Daoy (cell line): ENCODE results near the gene NFKBIA. TPM values are rescaled to one million over a fixed set of nuclear protein-coding genes. Genes with fewer than 3 reads are reported as not detected.
"Not testable (repeated sequence)": the region's sequence is repeated elsewhere in the genome, so short reads cannot be mapped to it uniquely, and the experiment has no call there.

Source experiments
- DNase-seq: peaks from one replicate; pipeline ENCODE4 v3.0.0-alpha.2; 2015; ENCODE audit warnings: low read depth
- total RNA-seq: library from RNA; depleted of rRNA; stranded (reverse); fragments of >200 nt; shearing (Covaris generic); gene quantifications from 2 replicates; pipeline ENCODE4 v1.2.3, GENCODE V29; 2014; rRNA removed

The NFKBIA gene, protein sequence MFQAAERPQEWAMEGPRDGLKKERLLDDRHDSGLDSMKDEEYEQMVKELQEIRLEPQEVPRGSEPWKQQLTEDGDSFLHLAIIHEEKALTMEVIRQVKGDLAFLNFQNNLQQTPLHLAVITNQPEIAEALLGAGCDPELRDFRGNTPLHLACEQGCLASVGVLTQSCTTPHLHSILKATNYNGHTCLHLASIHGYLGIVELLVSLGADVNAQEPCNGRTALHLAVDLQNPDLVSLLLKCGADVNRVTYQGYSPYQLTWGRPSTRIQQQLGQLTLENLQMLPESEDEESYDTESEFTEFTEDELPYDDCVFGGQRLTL
- total RNA-seq, result 259 and 298 TPM in 2 replicates

GRCh38 chr14:35404449-35405303 lies at the start of gene NFKBIA:
Gene NFKBIA (minus strand): TSS chr14:35404749. CDS start chr14:35404644, 105 bp downstream.
- DNase-seq, result peak; percentile 95

GRCh38 chr14:35446450-35446849 lies 41.9 kb upstream of the NFKBIA start:
- no peak for DNase-seq

- no peak for DNase-seq
Measured at GRCh38 chr14:35444104-35444503, 39.6 kb upstream of the NFKBIA start.

GRCh38 chr14:35441160-35441559 lies 36.6 kb upstream of the NFKBIA start:
- no peak for DNase-seq

DNA sequence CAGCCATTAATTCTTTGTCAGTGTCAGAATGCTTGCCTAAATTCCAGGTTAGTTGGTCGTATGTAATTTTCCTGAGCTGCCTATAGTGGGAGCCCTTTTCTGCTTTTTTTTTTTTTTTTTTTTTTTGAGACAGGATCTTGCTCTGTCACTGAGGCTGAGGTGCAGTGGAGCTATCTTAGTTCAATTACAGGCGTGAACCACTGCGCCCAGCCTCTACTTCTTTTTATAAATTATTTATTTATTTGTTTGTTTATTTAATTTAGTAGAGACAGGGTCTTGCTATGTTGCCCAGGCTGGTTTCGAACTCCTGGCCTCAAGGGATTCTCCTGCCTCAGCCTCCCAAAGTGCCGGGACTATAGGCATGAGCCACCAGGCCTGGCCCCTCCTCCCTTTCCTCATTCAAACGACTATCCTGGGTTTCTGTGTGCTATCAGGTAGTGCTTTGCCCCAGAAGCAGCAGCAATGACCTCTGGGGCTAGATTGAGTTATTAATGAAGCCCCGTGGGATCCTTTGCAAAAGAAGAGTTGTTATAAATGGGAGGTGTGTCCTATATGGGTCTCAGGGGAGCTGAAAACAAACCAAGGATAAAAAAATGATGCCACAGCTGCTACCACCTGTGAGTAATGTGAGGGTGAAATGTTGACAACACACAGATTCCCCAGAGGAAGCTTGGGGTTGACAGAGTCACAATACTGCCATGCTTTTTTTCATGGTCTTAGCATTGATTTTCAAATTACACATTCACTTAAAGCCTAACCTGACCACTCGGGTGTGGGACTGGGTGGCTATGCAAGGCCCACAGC lies 34.6 kb upstream of the NFKBIA start:
- DNase-seq, result no peak

DNA sequence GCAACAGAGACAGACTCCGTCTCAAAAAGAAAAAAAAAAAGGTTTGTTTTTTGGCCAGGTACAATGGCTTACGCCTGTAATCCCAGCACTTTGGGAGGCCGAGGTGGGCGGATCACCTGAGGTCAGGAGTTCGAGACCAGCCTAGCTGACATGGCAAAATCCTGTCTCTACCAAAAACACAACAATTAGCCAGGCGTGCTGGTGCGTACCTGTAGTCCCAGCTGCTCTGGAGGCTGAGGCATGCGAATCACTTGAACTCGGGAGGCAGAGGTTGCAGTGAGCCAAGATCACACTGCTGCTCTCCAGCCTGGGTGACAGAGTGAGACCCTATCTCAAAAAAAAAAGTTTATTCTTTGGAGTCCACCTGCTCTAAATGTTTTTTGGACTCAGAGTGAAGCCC lies 33.9 kb upstream of the NFKBIA start:
- not testable (repeated sequence) for DNase-seq

DNA sequence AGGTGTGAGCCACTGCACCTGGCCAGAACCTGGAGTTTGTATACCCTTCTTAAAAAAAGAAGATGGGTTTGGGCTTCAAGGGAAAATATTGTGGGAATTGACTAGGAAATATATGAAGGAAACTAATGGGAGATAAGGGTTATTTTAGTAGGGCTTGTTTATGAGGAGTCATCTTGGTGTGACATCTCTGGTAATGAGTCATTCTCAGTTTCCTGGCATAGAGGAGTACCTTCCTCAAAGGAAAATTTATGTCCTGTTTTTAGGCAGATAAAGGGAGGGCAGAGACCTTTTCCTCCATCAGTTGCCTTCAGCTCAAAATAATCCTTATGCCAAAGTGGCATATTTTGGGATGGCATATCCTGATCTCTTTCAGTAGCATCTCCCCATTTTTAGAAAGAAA lies 30.6 kb upstream of the NFKBIA start:
- peak; percentile 32 for DNase-seq

- DNase-seq, result no peak
Measured at GRCh38 chr14:35433826-35434225, 29.3 kb upstream of the NFKBIA start.

DNA sequence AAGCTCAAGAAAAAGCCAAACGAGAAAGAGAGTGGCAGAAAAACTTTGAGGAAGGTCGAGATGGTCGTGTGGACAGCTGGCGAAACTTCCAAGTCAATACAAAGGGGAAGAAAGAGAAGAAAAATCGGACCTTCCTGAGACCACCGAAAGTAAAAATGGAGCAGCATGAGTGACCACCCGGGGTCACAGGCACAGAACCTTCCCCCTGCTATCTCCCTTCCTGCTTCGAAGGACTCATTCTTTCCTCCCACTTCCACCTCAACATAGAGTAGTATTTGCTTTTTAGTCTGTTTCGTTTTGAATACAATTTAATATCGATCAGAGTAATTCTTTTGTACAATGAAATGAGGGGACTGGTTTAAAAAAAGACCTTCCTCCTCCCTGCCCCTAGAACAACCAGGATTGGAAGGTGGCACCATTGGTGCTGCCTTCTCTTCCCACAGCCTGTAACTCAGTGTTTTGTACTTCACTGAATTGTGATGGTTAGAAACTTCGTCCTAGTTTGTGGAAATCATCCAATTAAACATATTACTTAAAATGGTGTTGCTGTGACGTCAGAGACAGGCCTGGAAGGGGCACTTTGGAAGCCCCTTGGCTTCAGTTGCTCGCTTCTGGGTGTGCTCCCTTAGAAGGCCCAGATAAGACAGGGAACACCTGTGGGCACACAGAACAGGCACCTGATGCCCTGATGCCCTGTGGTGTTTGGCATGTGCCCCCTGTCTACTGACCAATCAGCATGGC lies 26.1 kb upstream of the NFKBIA start:
- DNase-seq, result no peak

- DNase-seq, result no peak
Measured at GRCh38 chr14:35429951-35430350, 25.4 kb upstream of the NFKBIA start.

DNA sequence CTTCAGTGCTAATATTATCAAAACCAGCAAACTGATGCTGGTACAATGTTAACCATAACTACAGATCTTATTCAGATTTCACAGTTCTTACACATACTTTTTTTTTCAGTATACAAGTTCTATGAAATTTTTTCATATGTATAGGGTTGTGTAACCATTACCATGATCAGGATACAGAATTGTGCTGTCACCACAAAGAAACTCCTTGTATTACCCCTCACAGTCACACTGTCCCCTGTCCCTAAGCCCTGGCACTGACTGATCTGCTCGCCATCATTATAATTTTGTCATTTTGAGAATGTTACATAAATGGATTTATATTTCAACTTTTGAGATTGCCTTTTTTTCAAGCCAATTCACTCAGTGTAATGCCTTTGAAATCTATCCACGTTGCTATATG lies 21.3 kb upstream of the NFKBIA start:
- DNase-seq, result no peak

GRCh38 chr14:35423621-35424020 lies 19.1 kb upstream of the NFKBIA start:
- DNase-seq, result no peak

GRCh38 chr14:35420036-35420811 lies 15.7 kb upstream of the NFKBIA start:
- peak; percentile 52 for DNase-seq

DNA sequence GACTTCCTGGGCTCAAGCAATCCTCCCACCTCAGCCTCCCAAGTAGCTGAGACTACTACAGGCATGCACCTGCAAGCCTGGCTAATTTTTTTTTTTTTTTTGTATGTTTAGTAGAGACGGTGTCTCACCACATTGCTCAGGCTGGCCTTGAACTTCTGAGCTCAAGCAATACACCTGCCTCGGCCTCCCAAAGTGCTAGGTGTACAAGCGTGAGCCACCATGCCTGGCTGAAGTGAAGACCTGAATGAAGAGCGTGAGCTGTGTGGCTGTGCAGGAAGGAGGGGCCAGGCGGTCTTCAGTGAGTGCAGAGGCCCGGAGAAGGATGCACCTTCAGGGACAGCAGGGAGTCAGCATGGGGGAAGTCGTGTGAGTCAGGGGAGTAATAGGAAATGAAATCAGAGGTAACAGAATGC lies 14.9 kb upstream of the NFKBIA start:
- DNase-seq, result peak; percentile 68

GRCh38 chr14:35418093-35418492 lies 13.5 kb upstream of the NFKBIA start:
- no peak for DNase-seq

DNA sequence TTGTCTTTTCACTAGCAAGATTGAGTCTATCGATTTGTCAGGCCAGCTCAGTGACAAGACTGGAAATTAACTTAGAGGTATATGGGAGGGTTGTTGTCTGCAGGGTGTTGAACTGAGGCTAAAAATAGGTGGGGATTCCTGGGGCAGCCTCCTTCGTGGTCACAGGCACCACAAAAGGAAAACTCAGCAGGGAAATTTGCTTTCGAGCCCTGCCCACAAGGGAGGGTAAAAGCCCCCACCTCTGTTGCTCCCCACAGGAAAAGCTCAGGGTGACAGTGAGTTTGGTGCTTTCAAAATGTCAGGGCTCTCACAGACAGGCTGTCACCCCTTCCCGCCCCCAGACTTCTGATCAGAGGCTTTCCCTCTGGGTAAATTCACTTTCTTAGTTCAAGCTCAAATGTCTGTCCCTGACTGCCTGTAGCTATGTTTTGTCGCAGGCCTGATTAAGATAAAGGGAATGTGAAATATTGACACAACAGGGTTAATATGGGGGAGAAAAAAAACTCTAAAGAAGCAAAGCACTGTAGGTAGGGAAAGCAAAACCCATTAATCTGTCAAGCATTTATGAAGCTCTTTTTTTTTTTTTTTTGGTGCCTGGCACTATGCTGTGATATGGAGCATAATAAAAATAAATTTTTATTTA lies 11.7 kb upstream of the NFKBIA start:
- no peak for DNase-seq

DNA sequence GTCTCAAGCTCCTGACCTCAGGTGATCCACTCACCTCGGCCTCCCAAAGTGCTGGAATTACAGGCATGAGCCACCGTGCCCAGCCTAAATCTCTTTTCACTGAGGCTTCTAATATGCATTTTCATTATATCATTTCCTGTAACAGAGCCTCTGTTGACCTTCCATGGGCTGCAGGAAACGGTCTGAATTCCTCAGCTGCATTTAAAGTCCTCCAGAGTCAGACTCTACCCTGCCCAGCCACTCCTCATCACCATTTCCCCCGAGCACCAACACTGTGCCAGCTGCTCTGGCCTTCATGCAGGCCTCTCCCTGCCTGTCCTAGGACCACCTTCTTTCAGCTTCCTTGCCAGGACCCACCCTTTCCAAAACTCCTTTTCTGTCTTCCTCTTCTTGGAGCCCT lies 9.8 kb upstream of the NFKBIA start:
- DNase-seq, result peak; percentile 55

DNA sequence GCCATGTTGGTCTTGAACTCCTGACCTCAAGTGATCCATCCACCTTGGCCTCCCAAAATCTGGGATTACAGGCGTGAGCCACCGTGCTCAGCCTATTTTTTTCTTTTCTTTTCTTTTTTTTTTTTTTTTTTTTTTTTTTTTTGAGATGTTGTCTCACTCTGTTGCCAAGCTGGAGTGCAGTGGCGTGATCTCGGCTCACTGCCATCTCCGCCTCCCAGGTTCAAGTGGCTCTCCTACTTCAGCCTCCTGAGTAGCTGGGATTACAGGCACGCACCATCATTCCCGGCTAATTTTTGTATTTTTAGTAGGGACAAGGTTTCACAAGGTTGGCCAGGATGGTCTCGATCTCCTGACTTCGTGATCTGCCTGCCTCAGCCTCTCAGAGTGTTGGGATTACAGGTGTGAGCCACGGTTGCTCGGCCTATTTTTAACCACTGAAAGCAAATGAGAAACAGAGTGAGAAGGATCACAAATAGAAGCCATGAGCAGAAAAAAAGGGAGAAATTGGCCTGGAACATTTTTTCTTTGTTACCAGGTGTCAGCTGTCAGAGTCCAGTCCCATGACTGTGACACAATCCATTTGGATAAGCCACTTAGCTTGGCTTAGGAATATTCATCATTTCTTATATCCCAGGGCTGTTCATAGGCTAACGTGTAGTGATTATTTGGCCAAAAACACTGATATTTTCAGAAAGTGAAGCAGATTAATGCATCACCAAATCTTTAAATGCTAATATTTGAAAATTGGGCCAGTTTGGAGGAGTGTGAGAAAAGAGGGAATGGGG lies 7.9 kb upstream of the NFKBIA start:
- DNase-seq, result no peak

DNA sequence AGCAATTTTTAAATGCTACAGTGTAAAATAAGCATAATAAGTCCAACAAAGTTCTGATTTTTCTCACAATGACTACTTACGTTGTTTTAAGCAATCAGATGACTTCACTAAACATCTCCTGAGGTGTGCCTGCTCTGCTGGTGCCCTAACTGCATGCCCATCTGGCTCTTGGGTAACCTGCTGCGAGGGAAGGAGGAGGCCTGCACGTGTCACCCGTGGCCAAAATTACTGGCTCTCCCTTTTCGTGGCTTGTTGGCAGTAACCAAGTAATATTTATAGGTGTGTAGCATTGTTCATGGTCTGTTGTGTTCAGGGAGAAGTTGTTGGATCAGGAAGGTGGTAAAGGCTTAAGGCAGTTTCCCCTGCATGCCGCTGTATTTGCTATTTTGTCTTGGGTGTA lies 6.3 kb upstream of the NFKBIA start:
- no peak for DNase-seq
